Activated CD8-positive, alpha-beta T cell treated with anti-CD3 and anti-CD28 coated beads for 36 hours (primary cell): ENCODE measurements around the gene MRPS12. TPM values are rescaled to one million over a fixed set of nuclear protein-coding genes. Genes with fewer than 3 reads are reported as not detected.

ENCODE experiments used
- ATAC-seq: fragments of 200-7000 bp; cut with Tn5 transposase; one replicate; pipeline ENCODE4 v1.10.0; 2021; ENCODE audit warnings: mild to moderate bottlenecking, moderate library complexity
- CTCF ChIA-PET: fragments of 350-600 bp; sonication (Branson Sonifier 250); formaldehyde crosslinking; loops from one replicate; lab custom pipeline; 2021; ENCODE audit warnings: antibody characterized with exemption; lab: Charles Lee
- POLR2A ChIA-PET: fragments of 350-600 bp; sonication (Branson Sonifier 250); formaldehyde crosslinking; loops from one replicate; lab custom pipeline; 2021; ENCODE audit warnings: antibody characterized with exemption; lab: Charles Lee
- DNase-seq: peaks from one replicate; pipeline ENCODE4 v3.0.0-alpha.2; 2020
- H3K27ac Mint-ChIP-seq: one replicate; pipeline ENCODE4 v1.8.0; 2021; ENCODE audit warnings: mild to moderate bottlenecking, mixed read lengths
- H3K27me3 Mint-ChIP-seq: one replicate; pipeline ENCODE4 v1.8.0; 2021; ENCODE audit warnings: mixed read lengths
- H3K36me3 Mint-ChIP-seq: one replicate; pipeline ENCODE4 v1.8.0; 2021; ENCODE audit warnings: low read depth, mixed read lengths
- H3K4me1 Mint-ChIP-seq: one replicate; pipeline ENCODE4 v1.8.0; 2021; ENCODE audit warnings: low read depth, mixed read lengths
- H3K4me3 Mint-ChIP-seq: one replicate; pipeline ENCODE4 v1.8.0; 2021; ENCODE audit warnings: mild to moderate bottlenecking, moderate library complexity, mixed read lengths
- H3K9me3 Mint-ChIP-seq: one replicate; pipeline ENCODE4 v1.8.0; 2021; ENCODE audit warnings: mixed read lengths
- intact Hi-C: fragments of 100-400 bp; cut with micrococcal nuclease; formaldehyde crosslinking; loops from one replicate; pipeline ENCODE4 v1.10.0; 2022
- total RNA-seq, 2 experiments: library from RNA; stranded (reverse); gene quantifications; one replicate each; pipeline ENCODE4 v1.2.3, GENCODE V29; 2021
- TF ChIP-seq, protein P1 (sequence below): fragments of 200-600 bp; IDR thresholded peaks from one replicate; pipeline ENCODE4 v1.8.0; 2022; ENCODE audit warnings: antibody characterized with exemption, mild to moderate bottlenecking

The MRPS12 gene
- total RNA-seq, 2 experiments from 2014 or later = 80.1 to 81.2 TPM

DNA sequence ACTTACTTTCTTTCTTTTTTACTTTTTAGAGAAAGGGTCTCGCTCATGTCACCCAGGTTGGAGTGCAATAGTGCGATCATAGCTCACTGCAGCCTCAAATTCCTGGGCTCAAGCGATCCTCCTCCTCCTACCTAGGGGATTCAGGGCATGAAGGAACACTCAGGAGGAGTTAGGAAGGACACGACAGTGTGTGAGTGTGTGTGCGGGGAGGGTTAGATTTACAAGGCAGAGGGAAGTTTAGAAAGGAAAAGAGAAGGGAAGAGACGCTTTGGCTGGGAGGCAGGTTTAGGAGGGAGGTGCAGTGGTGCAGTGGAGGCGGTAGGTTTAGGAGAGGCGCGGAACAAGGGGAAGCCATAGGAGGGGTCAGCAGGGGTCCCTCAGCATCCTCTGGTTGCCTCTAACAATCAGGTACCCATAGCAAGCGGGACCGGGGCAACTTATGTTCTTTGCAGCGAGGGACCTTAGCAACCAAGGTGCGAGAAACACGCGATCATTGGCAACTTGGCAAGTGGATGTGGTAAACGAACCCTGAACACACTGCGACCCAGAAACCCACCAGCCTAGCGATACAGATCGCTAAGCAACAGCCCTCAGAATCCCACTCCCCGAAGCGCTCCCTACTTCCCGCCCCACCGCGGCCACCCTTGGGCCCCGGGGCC, 31.8 kb upstream of the MRPS12 start:
- ChIA-PET CTCF (interaction anchor here (4.0 kb wide), 1 partner anchor 12 kb away, joined by 21 read pairs; no protein-coding TSS in a partner anchor), POLR2A (no interaction called here)
- peaks cover 25% of the 10 kb centered on the region for H3K4me1 Mint-ChIP-seq

DNA sequence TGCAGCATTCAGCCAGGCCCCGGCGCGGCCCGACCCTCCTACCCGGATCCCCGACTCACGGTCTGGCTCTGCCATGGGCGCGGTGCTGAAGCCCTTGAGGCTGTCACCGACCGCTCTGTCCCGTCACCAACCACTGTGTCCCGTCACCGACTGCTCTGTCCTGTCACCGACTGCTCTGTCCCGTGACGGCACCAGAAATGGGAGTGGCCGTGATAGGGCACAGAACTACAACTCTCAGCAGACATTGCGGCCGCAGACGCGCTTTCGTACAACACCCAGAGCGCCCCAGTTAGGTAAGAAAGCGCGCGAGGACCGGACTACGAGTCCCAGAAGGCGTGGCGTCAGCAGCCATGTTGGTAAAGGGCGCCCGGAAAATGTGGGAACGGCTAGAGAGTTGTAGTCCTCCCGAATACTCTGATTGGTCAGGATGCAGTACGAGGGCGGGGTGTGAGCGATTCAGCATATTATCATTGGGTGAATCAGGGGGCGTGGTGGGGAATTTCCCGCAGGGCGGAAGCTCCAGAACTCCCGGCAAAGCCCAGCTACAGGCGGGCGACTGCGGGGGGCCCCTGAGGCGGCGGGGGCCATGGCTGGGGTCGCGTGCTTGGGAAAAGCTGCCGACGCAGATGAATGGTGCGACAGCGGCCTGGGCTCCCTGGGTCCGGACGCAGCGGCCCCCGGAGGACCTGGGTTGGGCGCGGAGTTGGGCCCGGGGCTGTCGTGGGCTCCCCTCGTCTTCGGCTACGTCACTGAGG, 31.1 kb upstream of the MRPS12 start, which contains the start of the genes NFKBIB and SIRT2:
TSS of gene NFKBIB (plus strand) at position 523 of the 755 bp plus-strand sequence. CDS start at position 587, 64 bp downstream.
TSS of gene SIRT2 (minus strand) at position 172 of the 755 bp plus-strand sequence. CDS start at position 75, 97 bp downstream.
- ChIA-PET CTCF (interaction anchor here (0.6 to 2.2 kb wide), 8 partner anchors 11 to 497 kb away, joined by 3 to 23 read pairs (median 4); partner anchors contain the start of genes FAM98C, MRPS12 and SARS2), POLR2A (interaction anchor here (0.5 to 1.5 kb wide), 9 partner anchors 12 to 583 kb away, joined by 3 to 7 read pairs (median 4); partner anchors contain the start of genes CCER2, FAM98C, MRPS12 and SARS2)
- intact Hi-C loops = no loop called here
- Mint-ChIP-seq H3K4me3 (peak within 1 kb of the TSS; percentile 84), H3K9me3 (no peaks in the 10 kb centered on the region), H3K27me3 (no peaks in the 10 kb centered on the region), H3K27ac (peak within 1 kb of the TSS; percentile 93), H3K36me3 (peaks cover 19% of the 10 kb centered on the region), H3K4me1 (peaks cover 30% of the 10 kb centered on the region)
- DNase-seq (peak; percentile 100), ATAC-seq (peak; percentile 93)
- TF ChIP-seq, protein P1, sequence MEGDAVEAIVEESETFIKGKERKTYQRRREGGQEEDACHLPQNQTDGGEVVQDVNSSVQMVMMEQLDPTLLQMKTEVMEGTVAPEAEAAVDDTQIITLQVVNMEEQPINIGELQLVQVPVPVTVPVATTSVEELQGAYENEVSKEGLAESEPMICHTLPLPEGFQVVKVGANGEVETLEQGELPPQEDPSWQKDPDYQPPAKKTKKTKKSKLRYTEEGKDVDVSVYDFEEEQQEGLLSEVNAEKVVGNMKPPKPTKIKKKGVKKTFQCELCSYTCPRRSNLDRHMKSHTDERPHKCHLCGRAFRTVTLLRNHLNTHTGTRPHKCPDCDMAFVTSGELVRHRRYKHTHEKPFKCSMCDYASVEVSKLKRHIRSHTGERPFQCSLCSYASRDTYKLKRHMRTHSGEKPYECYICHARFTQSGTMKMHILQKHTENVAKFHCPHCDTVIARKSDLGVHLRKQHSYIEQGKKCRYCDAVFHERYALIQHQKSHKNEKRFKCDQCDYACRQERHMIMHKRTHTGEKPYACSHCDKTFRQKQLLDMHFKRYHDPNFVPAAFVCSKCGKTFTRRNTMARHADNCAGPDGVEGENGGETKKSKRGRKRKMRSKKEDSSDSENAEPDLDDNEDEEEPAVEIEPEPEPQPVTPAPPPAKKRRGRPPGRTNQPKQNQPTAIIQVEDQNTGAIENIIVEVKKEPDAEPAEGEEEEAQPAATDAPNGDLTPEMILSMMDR = no peak

More for the DNA sequence above, 31.8 kb upstream of the MRPS12 start:
- TF ChIP-seq, protein P1 = no peak
- intact Hi-C loops = no loop called here
- Mint-ChIP-seq H3K4me3 (peak overlapping the region; percentile 84), H3K27ac (peak overlapping the region; percentile 93), H3K9me3 (no peaks in the 10 kb centered on the region), H3K27me3 (no peaks in the 10 kb centered on the region), H3K36me3 (peaks cover 15% of the 10 kb centered on the region)
- DNase-seq (no peak), ATAC-seq (no peak)

DNA sequence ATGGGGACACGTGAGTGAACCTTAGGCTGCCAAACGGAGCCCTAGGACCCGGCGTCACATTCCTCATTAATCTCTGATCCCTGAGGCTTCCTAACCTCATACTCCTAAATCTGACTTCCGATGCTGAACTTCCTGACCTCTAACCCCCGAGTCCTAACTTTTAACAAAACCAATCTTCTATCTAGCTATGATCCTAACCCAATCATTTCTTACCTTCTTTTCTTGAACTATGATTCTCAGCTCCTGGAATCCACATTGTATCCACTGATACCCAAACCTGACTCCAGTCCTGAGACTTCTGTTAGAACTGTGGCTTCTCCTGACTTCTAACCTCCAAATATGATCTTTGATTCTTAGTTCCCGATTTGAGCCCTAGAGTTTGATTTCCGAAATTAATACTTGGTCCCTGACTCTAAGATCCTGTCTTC, 30.5 kb upstream of the MRPS12 start:
- intact Hi-C loops = no loop called here
- H3K27ac Mint-ChIP-seq = peak overlapping the region; percentile 83
- ATAC-seq = no peak
- peaks cover 17% of the 10 kb centered on the region for H3K36me3 Mint-ChIP-seq
- H3K27me3 Mint-ChIP-seq = no peaks in the 10 kb centered on the region
- no peaks in the 10 kb centered on the region for H3K9me3 Mint-ChIP-seq
- peak overlapping the region; percentile 84 for H3K4me3 Mint-ChIP-seq
- TF ChIP-seq, protein P1 = no peak
- CTCF ChIA-PET = interaction anchor here (0.6 to 2.2 kb wide), 10 partner anchors 11 to 498 kb away, joined by 3 to 23 read pairs (median 4); partner anchors contain the start of genes FAM98C, MRPS12 and SARS2
- POLR2A ChIA-PET = interaction anchor here (0.5 to 1.5 kb wide), 13 partner anchors 10 to 582 kb away, joined by 3 to 7 read pairs (median 4); partner anchors contain the start of genes CCER2, FAM98C, MRPS12 and SARS2
- peaks cover 30% of the 10 kb centered on the region for H3K4me1 Mint-ChIP-seq
- DNase-seq = no peak

DNA sequence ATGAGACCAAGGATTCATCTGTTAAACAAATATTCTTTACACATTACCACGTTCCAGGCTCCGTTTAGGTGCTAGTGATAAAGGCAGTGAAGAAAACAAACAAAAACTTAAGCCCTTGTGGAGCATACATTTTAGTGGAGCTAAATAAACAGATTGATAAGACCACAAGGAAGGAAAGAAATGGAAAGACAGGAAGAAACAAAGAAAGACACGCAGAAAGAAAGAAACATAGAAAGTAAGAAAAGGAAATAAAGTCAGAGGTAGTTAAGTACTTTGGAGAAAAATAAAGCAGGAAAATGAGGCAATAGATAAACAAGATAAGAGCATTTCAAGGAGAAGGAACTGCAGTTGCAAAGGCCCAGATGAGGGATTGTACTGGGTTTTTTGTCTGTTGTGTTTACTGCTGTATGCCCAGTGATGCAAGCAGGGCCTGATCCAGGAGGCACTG, 30.0 kb upstream of the MRPS12 start:
- ChIA-PET CTCF (interaction anchor here (0.6 to 2.2 kb wide), 9 partner anchors 12 to 498 kb away, joined by 3 to 23 read pairs (median 4); partner anchors contain the start of genes FAM98C, MRPS12 and SARS2), POLR2A (interaction anchor here (0.8 to 1.5 kb wide), 9 partner anchors 10 to 385 kb away, joined by 3 to 7 read pairs (median 5); partner anchors contain the start of gene CCER2)
- intact Hi-C loops = no loop called here
- Mint-ChIP-seq H3K4me1 (peaks cover 30% of the 10 kb centered on the region), H3K27me3 (no peaks in the 10 kb centered on the region), H3K36me3 (peaks cover 20% of the 10 kb centered on the region), H3K9me3 (no peaks in the 10 kb centered on the region), H3K4me3 (peak overlapping the region; percentile 84), H3K27ac (peak overlapping the region; percentile 69)
- DNase-seq (no peak), ATAC-seq (no peak)
- TF ChIP-seq, protein P1 = no peak
